GM12801 (cell line): ENCODE data around the gene SCP2D1.

Source experiments
- TF ChIP-seq, protein P1 (sequence below): IDR thresholded peaks from one replicate; pipeline ENCODE4 v1.5.1; 2011; ENCODE audit warnings: control low read depth; ENCODE audit not compliant: insufficient read length; ENCODE audit errors: extremely low read depth

Gene SCP2D1

DNA sequence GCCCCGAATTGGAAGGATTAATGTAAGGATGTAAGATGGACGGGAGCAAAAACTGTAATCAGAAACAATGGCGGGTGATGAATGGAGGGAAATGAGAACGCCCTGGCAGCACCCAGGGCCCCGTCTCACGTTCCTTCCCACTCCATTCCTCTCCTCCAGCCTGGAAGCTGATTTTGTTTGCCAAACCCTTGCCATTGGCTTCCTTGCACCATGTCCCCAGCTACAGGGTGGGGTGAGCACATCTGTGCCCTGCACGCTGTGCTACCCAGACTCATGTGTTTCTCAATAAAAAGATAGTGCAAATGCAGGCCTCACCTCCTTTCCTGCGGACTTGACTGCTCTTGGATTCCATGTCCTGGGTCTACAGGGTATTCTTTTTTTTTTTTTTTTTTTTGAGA is 26.7 kb downstream of the SCP2D1 start:
- TF ChIP-seq, protein P1, sequence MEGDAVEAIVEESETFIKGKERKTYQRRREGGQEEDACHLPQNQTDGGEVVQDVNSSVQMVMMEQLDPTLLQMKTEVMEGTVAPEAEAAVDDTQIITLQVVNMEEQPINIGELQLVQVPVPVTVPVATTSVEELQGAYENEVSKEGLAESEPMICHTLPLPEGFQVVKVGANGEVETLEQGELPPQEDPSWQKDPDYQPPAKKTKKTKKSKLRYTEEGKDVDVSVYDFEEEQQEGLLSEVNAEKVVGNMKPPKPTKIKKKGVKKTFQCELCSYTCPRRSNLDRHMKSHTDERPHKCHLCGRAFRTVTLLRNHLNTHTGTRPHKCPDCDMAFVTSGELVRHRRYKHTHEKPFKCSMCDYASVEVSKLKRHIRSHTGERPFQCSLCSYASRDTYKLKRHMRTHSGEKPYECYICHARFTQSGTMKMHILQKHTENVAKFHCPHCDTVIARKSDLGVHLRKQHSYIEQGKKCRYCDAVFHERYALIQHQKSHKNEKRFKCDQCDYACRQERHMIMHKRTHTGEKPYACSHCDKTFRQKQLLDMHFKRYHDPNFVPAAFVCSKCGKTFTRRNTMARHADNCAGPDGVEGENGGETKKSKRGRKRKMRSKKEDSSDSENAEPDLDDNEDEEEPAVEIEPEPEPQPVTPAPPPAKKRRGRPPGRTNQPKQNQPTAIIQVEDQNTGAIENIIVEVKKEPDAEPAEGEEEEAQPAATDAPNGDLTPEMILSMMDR, result no peak

DNA sequence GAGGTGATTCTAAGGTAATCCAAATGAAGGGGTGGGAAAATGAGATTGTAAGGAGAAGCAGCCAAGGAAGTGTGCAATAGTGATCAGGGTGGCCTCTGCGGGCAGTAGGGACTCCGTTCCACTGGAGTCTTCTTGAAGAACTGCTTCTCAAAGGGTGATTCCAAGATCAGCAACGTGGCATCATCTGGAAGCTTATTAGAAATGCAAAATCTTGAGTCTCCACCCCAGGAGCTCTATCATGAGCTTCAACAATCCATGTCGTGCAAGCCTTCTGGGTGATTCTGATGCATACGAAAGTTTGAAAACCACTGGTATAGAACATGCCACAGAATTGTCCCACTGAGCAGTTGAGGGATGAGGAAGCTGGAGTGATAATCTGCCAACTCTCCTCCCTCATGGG is 31.4 kb downstream of the SCP2D1 start:
- TF ChIP-seq, protein P1, result no peak

DNA sequence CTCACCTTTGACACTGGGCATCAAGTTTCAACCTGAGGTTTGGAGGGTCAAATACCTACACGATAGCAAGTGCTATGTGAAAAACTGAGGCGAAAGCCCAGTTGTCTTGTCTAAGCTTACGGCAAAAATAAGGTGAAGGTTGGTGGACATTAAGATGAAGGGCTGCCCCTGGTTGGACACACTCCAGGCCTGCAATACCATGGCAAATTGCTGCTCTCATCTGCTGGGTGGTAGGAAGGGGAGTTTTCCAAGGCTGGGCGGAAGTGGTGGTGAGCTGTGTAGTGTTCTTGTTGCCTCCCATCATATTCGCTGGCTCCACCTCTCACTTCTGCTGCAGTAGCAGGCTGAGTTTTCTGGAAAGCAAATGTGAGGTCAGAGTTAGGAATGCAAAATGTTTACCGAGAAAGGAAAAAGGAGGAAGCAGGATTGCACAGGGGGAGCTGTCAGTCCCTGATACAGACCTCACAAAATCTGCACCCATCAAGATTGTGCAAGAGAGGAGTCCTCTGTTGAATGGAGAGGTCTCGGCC is 33.7 kb downstream of the SCP2D1 start:
- TF ChIP-seq, protein P1, result no peak

DNA sequence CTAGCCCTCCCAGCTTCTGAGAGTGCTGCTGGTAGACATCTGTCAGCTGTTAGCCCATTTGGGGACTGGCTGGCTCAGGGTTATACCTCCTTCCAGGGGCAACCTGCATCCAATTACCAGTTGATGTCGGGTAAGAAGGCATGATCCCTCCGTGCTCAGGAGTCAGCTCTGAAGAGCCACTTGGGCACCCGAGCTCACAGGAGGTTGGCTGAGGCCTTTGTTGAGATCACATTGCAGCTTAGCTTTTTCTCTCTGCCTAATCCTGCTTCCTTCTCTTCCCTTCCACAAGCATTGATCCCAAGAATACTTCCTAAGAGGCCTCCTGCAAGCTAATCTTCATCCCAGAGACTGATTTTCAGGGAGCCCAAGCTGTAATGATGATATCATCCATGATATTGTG is 35.5 kb downstream of the SCP2D1 start:
- TF ChIP-seq, protein P1, result no peak

DNA sequence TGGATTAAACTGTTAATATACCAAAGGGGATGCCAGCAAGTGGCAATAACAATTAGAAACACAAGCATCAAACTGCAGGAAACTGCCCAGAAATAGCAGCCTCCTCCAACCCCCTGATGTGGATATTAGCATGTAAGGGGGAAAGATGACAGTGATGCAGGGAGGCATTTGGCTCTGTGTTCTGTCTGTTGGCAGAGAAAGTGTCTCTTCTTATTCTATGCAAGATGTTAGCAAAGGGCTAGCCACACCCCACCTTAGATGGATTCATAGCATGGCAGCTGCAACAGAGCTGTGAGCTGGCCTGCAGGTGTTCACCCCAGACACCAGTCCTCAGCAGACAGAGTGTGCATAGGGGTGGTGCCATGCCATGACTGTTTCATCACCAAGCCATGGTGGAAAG is 38.0 kb downstream of the SCP2D1 start:
- TF ChIP-seq, protein P1, result no peak

DNA sequence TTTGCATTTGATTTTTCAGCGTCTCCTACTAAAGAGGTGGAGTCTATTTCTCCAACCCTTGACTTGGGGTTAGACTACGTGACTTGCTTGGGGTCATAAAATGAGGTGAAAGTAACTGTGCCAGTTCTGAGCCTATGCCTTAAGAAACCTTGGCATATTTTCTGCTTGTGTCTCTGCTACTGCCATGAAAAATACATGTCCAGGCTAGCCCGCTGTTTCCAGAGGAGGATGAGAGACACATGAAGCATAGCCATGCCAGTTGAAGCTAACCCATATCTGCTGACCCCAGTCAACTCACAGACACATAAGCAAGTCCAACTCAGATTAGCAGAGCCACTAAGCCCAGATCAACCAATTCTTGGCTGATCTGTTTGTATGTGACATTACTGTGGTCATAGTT is 38.7 kb downstream of the SCP2D1 start:
- TF ChIP-seq, protein P1, result no peak

DNA sequence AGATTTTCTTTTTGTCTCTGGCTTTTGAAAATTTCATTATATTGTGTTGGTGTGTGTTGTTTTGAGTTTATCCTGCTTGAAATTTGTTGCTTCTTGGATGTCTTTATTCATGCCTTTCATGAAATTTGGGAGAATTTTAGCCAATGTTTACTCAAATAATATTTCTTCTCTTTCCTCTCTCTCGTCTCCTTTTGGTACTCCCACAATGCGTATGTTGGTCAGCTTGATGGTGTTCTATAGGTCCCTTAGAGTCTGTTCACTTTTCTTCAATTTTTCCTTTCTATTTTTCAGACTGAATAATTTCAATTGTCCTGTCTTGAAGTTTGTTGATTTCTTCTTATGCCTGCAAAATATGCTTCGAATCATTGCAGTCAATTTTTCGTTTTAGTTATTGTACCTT is 39.6 kb downstream of the SCP2D1 start:
- TF ChIP-seq, protein P1, result no peak
